ENCODE results near the gene TSPYL1.
A peak's percentile ranks its signal among the peaks of the same experiment; 100 is the strongest.
"Not testable (repeated sequence)": the region's sequence is repeated elsewhere in the genome, so short reads cannot be mapped to it uniquely, and the experiment has no call there.

Gene TSPYL1

DNA sequence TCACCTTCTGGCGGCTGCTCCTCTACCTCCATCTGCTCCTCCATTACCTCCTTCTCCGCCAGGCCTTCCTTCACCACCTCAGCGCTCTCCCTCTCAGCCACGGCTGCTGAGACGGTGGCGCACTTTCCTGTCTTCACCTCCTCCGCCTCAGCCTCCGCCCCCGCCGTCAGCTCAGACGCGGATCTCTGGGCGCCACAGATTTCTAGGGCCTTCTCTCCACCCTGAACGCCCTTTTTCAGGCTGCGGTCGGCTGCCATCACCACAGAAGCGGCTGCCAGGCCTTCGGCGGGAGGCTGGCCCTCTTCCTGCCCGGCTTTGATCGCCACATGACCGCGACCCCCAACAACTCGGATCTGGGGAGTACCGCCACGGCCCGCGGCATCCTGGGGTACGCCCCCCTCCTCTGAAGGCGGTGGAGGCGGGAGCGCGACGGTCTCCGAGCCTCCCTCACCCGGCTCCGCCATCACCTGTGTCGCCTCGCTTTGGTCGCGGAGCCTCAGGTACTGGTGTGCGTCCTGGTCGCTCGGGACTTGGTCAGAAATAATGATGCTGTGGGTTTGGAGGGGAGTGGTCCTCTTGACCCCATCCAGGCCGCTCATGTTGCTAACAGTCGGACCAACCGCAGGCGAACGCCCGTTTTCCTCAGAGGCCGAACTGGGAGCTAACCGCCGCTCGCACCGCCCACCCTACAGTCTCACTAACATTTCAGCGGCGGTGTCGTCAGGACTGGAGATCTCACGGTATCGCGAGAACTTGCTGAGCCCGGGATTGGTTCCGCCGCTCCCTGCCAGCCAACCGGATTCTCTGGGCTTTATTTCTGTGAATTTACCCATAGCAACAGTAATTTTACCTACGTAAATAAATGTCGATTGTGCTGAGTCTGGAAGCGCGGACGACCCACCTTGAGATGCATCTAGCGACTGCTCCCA, at the start of gene TSPYL1:
Gene TSPYL1 (minus strand): TSS at position 699 of the 929 bp plus-strand sequence. CDS start 100 bp downstream, at position 599.
- DNase-seq: peak; percentile 96
- in situ Hi-C loops (cut with HindIII; ENCODE audit: low pct_ligation_motif_present, low pct_unique_long_range_greater_than_20kb, low sequenced_read_pairs): loop anchor here (25.0 kb wide), 1 partner anchor 258 kb away; the partner anchor contains the start of gene TRAPPC3L

DNA sequence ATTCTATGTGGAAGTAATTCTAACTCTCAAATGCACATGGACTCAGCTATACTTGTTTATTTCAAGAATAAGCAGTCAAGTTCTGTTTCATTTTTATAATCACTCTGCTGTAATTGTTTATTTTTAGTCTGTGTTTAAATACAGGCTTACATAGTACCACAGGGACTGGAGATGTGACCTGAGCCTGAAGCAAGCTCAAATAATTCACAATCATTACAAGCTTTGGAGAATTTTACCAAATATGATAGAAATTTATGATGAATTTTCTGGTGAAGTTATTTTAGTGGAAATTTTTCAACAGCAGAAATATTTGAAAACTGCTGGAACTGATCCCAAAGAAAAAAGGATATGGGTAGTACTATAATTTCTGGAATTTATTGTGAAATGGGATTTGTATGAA, 49.4 kb upstream of the TSPYL1 start:
- no peak for DNase-seq
- in situ Hi-C loops (cut with HindIII; ENCODE audit: low pct_ligation_motif_present, low pct_unique_long_range_greater_than_20kb, low sequenced_read_pairs): no loop called here

DNA sequence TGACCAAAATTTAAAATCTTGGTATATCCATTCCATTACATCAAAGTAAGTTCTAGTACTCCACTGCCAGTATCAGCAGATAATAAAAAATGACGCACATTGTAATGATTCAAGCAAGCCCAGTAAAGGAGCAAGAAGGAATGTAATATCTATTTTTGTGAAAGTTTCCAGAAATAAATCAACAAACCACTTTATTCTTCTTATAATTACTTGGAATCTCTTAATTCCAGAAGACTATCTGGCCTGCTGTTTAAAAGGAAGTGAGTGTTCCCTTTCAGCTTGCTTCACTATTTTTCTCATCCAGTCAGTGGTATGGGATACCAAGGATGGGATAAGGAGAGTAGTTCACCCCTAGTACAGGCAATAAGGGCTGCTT, 48.8 kb upstream of the TSPYL1 start:
- no peak for DNase-seq
- in situ Hi-C loops (cut with HindIII; ENCODE audit: low pct_ligation_motif_present, low pct_unique_long_range_greater_than_20kb, low sequenced_read_pairs): no loop called here

DNA sequence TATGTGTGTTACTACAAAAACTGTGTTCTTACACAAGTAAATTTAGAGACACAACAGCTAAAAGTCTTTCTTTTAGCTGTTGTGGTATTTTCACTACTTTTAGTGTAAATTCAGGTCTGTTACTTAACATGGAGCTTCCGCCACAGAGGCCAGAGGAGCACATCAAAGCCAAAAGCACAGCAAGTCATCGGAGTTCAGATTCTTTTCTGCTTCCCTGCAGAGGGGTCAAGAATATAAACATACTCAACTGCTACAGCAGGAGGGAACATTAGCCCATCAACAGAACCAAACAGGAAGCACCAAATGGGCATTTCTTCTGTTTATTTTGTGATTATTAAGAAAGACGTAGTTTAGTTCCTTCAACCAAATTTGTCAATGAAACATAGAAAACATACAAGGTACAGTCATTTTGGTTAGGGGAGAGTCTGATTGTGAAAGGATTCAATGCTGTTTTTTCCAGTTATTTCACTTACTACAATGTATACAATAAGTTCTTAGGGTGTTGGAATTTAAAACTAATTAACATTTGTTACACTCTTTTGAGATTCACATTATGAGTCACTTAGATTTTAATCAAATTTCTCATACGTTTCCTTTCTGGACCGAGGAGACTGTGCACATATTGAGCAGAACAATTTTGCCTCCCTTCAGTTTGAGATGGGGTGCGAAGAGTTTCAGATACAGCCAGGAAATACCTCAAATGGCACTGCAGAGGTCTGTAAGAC, 48.2 kb upstream of the TSPYL1 start:
- in situ Hi-C loops (cut with HindIII; ENCODE audit: low pct_ligation_motif_present, low pct_unique_long_range_greater_than_20kb, low sequenced_read_pairs): no loop called here
- no peak for DNase-seq

DNA sequence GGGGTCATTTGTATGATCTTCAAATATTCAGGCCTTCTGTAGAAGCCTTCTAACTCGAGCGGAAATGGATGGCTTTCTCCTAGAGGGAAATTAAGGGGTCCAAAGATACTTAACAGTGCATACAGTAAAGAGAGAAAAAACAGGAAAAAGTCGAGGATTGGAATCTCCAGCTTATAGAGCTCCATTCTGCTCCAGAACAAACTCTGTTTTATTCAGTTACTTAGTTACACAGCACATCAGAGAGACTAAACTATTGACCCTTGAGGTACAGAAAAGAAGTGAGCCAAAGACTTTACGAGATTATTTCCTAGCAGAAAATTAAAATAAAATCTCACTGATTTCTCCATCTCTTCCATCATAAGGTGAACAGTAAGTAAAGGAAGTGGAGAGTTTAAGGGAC, 47.3 kb upstream of the TSPYL1 start:
- no peak for DNase-seq
- in situ Hi-C loops (cut with HindIII; ENCODE audit: low pct_ligation_motif_present, low pct_unique_long_range_greater_than_20kb, low sequenced_read_pairs): no loop called here

DNA sequence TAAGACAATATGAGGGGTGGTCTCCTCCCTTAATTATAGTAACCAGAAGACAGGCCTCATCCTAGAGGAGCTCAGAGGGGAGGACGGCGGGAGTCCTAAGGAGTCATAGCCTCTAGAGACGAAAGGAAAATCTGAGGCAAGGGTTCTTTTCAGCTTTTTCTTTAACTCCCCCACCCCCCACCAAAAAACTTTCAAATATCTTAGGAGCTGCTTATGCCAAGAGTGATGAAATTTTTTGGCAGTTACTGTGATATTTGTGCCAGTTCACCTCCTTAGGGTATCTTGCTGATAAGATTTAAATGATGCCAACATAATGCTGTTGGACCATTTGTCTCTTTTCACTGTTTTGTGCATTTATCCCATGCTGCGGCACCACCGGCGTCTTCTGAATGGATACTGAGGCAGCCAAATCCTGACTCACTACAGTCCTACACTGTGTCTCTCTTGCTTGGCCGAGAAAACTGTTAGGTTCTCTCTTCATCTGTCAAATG, 46.5 kb upstream of the TSPYL1 start:
- DNase-seq: no peak
- in situ Hi-C loops (cut with HindIII; ENCODE audit: low pct_ligation_motif_present, low pct_unique_long_range_greater_than_20kb, low sequenced_read_pairs): no loop called here

DNA sequence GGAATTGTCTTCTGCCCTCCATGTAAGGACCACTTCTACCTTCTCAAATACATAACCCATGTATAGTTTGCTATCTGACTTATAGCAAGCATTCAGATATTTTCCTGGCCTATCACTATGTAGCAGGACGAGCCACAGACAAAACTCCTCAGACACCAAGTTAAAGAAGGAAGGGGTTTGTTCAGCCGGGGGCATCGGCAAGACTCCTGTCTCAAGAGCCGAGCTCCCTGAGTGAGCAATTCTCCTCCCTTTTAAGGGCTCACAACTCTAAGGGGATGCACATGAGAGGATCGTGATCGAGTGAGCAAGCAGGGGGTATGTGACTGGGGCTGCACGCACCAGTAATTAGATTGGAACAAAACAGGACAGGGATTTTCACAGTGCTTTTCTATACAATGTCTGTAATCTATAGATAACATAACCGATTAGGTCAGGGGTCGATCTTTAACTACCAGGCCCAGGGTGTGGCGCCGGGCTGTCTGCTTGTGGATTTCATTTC, 46.0 kb upstream of the TSPYL1 start:
- DNase-seq; in situ Hi-C loops (cut with HindIII; ENCODE audit: low pct_ligation_motif_present, low pct_unique_long_range_greater_than_20kb, low sequenced_read_pairs): not testable (repeated sequence)

DNA sequence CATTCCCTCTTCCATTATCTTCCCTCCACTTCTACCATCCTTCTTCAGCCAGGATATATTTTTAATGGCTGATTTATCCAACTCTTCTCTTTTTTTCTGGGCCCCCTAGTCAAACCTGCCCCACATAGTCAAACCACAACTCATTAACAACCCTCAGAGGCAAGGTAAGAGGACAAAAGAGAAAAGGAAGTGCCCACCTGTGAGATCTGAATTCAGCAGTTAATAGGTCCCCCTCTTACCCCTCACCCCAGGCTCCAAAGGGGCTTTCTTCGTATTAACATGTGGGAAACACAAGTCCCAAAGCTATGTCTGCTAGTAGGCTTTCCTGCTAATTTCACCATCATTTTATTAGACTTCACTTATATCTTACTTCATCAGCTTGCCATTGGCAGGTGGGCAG, 44.1 kb upstream of the TSPYL1 start:
- in situ Hi-C loops (cut with HindIII; ENCODE audit: low pct_ligation_motif_present, low pct_unique_long_range_greater_than_20kb, low sequenced_read_pairs): no loop called here
- DNase-seq: no peak

DNA sequence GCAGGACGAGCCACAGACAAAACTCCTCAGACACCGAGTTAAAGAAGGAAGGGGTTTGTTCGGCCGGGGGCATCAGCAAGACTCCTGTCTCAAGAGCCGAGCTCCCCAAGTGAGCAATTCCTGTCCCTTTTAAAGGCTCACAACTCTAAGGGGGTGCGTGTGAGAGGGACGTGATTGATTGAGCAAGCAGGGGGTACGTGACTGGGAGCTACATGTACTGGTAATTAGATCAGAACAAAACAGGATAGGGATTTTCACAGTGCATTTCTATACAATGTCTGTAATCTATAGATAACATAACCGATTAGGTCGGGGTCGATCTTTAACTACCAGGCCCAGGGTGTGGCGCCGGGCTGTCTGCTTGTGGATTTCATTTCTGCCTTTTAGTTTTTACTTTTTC, 42.2 kb upstream of the TSPYL1 start:
- in situ Hi-C loops (cut with HindIII; ENCODE audit: low pct_ligation_motif_present, low pct_unique_long_range_greater_than_20kb, low sequenced_read_pairs); DNase-seq: not testable (repeated sequence)

DNA sequence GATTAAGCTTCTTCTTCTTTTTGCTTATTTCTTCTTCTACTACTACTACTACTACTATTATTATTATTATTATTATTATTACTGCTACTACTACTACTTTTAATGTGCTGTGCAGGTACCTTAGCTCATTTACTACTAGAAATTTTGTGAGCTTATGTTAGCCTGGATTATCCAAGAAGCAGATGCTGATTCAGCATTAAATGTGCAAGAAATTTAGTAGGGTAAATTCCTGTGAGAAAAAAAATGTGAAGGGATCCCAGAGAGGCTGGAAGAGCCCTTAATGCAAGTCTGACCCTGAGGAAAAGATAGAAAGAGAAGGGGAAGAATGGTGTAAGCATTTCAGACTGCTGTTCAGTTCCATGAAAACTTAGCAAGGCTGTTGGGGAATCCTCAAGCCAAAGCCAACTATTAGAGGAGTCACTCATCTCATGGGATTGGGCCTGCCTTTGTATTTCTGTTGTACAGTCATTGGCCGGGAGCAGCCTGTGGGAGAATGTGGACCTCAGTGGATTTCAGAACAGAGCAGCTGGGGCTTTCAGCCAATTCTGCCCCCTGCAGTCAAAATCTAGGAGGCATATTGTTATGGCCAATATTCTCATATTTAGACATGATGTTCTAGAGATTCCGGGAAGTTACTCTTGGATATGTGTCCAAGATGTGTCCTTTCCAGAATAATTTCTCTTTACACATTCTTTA, 37.2 kb upstream of the TSPYL1 start:
- no peak for DNase-seq
- in situ Hi-C loops (cut with HindIII; ENCODE audit: low pct_ligation_motif_present, low pct_unique_long_range_greater_than_20kb, low sequenced_read_pairs): no loop called here

DNA sequence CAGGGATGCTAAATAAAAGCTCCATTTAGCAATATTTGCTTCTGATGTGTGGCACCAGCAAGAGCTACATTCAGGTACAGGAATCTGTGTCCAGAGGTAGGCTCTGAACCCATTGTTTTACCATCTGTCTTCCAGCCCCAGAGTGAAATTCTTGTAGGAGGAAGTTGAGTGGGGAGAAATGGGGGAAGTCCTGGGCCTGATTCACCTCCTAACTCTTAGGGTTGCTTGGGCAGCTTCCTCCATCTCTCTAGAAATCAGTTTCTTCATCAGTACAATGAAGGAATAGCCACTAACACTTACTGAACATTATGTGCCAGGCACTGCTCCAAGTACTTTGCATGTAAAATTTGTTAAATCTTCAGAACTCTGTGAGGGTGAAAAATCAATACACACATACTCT, 35.1 kb upstream of the TSPYL1 start:
- in situ Hi-C loops (cut with HindIII; ENCODE audit: low pct_ligation_motif_present, low pct_unique_long_range_greater_than_20kb, low sequenced_read_pairs): no loop called here
- no peak for DNase-seq

DNA sequence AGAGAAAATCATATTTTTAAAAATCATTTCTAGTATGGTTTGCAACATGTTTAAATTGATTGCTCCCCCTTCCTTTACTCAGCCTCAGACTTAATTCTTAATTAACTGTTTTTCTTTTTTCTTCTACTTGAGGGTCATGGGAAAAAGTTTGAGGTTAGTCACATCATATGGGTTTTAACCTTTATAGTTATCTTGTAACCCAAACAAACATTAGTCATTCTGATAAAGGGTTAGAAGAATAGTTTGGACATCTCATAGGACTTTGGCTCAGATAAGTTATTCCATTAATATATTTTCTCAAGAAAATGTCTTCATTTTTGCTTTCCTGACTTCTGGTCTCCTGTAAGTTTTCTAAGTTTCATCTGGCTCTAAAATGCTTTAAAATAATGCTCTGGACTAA, 34.5 kb upstream of the TSPYL1 start:
- in situ Hi-C loops (cut with HindIII; ENCODE audit: low pct_ligation_motif_present, low pct_unique_long_range_greater_than_20kb, low sequenced_read_pairs): no loop called here
- no peak for DNase-seq

DNA sequence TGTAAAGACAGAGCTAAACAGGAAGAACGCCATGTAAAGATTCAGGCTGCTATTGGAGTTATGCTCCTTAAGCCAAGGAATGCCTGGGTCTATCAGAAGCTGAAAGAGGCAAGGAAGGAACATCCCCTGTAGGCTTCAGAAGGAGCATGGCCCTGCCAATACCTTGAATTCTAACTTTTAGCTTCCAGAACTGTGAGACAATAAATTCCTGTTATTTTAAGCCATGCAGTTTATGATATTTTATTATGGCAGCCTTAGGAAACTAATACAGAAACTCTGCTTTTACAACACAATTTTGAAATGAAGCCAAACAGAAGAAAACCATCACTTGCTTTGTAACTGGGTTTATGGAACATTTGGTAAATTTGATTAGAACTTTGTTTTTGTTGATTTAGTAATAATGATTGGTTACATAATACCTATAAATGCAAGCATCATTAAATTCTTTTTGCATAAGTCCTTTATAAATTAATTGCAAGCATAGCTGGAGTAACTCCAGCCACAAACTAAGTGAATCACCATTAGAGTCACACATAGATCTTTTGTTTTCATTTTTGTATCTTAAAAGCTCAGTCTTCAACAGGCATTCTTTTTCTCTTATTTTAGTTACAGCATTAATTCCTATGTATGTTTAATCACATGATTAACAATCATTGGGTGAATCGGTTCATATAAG, 33.5 kb upstream of the TSPYL1 start:
- in situ Hi-C loops (cut with HindIII; ENCODE audit: low pct_ligation_motif_present, low pct_unique_long_range_greater_than_20kb, low sequenced_read_pairs): no loop called here
- DNase-seq: no peak

DNA sequence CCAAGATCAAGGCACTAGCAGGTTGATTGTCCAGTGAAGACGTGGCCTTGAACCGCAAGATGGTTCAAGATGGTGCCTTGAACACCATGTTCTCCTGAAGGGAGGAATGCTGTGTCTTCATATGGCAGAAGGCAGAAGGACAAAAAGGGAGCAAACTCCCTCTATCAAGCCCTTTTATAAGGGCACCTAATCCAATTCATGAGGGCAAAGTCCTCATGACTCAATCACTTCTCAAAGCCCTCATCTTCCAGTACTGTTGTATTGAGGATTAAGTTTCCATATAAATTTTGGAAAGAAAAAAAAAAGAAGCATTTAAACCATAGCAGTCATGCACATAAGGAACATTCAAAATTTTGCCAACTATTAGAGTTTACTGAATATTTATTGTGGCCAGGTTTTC, 29.9 kb upstream of the TSPYL1 start:
- in situ Hi-C loops (cut with HindIII; ENCODE audit: low pct_ligation_motif_present, low pct_unique_long_range_greater_than_20kb, low sequenced_read_pairs): no loop called here
- no peak for DNase-seq

DNA sequence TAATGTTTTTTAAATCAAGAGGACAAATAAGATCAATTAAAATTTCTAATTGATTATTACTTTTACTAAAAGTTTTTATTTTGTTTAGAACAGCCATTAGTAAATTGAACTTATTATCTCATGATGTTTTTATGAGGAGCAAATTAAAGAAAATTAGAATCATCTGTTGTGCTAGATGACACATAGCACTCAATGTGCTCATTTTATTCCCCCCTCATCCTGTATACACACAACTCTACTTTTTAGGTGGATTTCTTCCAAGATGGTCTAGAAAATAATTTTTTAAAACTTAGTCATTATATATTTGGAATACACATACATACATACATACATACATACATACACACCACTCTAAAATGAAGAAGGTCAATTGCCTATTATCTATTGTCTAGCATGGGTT, 29.3 kb upstream of the TSPYL1 start:
- in situ Hi-C loops (cut with HindIII; ENCODE audit: low pct_ligation_motif_present, low pct_unique_long_range_greater_than_20kb, low sequenced_read_pairs): no loop called here
- no peak for DNase-seq

DNA sequence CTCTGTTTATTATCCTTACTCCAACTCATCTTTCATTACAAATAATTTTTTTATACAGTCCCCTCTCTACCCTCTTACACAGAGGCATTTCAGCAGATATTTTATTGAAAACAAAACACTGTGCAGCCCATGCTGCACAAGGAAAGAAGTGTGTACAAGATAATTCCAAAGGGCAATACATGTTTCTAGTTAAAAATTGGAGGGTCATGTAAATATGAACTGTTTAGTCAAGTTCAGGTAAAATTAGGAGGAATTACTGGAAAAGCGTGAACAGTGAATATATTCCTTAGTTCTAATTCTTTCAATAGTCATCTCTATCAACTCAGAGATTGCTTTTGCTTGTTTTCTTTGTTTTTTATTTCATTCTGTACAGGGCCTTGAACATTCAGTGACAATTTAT, 27.9 kb upstream of the TSPYL1 start:
- no peak for DNase-seq
- in situ Hi-C loops (cut with HindIII; ENCODE audit: low pct_ligation_motif_present, low pct_unique_long_range_greater_than_20kb, low sequenced_read_pairs): no loop called here

DNA sequence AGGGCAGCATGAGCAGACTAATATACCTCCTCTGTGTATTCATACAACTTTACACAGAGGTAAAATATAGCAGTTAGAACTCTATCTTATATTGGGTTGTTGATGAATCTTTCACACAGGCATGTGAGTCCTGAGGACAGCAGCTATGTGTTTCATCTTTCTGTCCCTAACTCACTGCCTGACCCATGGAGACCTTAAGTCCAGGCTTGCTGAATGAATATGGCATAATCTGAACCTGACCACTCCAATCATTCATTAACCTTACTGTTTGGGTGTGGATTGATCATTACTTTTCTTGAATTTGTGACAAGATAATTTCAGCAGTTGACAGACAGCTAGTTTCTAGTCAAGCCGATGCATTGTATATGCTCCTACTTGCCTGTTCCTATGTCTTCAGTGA, 27.3 kb upstream of the TSPYL1 start:
- no peak for DNase-seq
- in situ Hi-C loops (cut with HindIII; ENCODE audit: low pct_ligation_motif_present, low pct_unique_long_range_greater_than_20kb, low sequenced_read_pairs): no loop called here

DNA sequence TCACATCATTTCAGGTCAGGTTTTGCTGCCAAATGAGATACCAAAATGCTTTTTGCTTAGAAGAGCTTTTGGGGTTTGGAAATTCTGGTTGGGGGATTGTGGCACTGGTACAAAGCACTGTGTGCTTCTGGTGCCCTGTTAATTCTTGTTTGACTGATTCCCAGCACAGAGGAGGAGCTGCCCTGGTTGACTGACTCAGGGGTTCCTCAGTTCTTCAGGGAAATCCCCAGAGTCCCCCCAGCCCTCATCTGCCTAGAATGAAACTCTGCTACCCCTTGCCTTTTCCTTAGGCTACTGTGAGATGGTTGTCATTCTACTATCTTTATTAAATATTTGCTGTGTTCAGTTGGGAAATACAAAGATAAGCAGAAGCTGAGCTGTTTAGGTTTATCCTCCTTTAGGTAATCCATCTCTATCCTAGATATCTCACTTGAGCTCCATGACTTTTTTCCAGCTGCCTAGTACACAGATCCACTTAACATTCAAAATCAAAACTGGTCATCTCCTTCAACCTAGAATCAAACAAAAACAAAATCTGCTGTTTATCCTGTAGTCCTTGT, 24.9 kb upstream of the TSPYL1 start:
- in situ Hi-C loops (cut with HindIII; ENCODE audit: low pct_ligation_motif_present, low pct_unique_long_range_greater_than_20kb, low sequenced_read_pairs): no loop called here
- DNase-seq: no peak
